ENCODE data around the gene DAZAP1.

Gene DAZAP1

DNA sequence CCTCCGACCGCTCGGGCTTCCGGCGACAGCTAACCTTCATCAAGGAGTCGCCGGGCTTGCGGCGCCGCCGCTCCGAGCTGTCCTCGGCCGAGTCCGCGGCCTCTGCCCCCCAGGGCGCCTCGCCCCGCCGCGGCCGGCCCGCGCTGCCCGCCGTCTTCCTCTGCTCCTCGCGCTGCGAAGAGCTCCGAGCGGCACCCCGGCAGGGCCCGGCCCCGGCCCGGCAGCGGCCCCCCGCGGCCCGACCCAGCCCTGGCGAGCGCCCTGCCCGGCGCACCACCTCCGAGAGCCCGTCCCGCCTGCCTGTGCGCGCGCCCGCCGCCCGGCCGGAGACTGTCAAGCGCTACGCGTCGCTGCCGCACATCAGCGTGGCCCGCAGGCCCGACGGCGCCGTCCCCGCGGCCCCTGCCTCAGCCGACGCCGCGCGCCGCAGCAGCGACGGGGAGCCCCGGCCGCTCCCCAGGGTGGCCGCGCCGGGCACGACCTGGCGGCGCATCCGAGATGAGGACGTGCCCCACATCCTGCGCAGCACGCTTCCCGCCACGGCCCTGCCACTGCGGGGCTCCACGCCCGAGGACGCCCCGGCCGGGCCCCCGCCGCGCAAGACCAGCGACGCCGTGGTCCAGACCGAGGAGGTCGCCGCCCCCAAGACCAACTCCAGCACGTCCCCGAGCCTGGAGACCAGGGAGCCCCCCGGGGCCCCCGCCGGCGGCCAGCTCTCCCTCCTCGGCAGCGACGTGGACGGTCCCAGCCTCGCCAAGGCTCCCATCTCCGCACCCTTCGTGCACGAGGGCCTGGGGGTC is 62.1 kb downstream of the DAZAP1 start:
- TF ChIP-seq, protein P1, sequence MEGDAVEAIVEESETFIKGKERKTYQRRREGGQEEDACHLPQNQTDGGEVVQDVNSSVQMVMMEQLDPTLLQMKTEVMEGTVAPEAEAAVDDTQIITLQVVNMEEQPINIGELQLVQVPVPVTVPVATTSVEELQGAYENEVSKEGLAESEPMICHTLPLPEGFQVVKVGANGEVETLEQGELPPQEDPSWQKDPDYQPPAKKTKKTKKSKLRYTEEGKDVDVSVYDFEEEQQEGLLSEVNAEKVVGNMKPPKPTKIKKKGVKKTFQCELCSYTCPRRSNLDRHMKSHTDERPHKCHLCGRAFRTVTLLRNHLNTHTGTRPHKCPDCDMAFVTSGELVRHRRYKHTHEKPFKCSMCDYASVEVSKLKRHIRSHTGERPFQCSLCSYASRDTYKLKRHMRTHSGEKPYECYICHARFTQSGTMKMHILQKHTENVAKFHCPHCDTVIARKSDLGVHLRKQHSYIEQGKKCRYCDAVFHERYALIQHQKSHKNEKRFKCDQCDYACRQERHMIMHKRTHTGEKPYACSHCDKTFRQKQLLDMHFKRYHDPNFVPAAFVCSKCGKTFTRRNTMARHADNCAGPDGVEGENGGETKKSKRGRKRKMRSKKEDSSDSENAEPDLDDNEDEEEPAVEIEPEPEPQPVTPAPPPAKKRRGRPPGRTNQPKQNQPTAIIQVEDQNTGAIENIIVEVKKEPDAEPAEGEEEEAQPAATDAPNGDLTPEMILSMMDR (conservative IDR thresholded peaks at IDR 0.05; ENCODE audit: control insufficient read depth, insufficient read depth, low read depth, low read length), result no peak
- no peak for DNase-seq (ENCODE audit: low read depth)
- H3K4me3 ChIP-seq (ENCODE audit: control insufficient read depth, low read depth, low read length), result no peak overlapping the region

DNA sequence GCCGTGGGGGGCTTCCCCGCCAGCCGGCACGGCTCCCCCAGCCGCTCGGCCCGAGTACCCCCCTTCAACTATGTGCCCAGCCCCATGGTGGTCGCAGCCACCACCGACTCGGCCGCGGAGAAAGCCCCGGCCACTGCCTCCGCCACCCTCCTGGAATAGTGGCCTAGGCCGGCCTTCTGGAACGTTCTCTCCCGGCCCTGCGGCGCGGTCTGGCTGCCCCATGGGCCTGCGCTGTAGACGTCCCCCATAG is 62.6 kb downstream of the DAZAP1 start:
- TF ChIP-seq, protein P1 (conservative IDR thresholded peaks at IDR 0.05; ENCODE audit: control insufficient read depth, insufficient read depth, low read depth, low read length), result no peak
- DNase-seq (ENCODE audit: low read depth), result no peak
- H3K4me3 ChIP-seq (ENCODE audit: control insufficient read depth, low read depth, low read length), result no peak overlapping the region

DNA sequence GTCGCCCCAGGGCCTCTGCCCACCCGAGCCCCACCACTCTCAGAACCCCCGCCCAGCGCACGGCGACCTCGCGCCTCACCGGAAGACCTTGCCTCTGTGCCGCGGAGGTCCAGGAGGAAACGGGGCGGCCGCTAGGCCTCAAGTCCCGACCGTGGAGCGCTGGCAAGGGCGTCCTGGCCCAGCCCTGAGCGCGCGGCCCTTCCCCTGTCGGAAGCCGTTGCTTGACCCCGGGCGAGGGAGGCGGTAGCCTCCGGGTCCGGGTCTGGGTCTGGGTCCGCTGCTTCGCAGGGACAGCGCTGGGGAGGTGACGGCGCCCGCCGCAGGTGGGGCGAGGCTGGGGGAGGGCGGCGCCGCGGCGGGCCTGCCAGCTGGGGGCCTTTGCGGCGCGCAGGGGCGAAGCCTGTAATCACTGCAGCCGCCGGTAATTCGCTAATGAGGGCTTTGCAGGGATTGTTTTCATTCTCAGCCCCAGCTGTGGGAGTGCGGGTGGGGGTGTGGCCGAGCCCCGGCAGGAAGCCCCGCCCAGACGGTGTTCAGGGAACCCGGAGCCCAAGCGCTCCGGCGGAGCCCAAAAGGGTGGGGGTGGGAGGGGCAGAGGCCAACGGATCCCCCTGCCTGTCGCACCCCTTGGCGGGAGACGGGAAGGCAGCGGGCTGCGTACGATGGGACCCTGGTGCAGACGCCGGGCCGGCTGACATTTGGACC is 63.1 kb downstream of the DAZAP1 start:
- no peak for DNase-seq (ENCODE audit: low read depth)
- TF ChIP-seq, protein P1 (conservative IDR thresholded peaks at IDR 0.05; ENCODE audit: control insufficient read depth, insufficient read depth, low read depth, low read length), result no peak
- no peak overlapping the region for H3K4me3 ChIP-seq (ENCODE audit: control insufficient read depth, low read depth, low read length)

DNA sequence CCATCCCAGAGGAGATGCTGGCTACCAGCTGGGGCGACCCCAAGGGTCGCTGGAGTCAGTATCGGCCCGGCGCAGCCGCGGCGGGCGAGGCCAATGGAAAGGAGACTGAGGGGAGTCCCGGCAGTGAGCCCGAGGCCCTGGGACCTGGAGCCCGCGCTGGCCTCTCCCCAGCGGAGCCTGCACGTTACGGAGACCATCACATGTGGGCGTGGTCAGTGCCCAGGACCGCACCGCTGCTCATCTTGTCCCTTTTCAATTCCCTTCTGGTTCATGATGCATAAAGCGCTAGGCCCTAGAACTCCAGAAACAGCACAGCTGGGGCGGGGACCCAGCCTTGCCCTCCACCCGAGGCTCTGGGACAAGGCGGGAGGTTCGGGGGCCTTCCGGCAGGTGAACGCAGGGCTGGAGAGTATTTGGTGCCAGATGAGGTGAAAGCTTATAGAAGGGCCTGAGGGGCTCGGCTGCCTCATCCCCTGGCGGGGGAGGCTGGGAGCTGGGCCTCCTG is 63.7 kb downstream of the DAZAP1 start:
- DNase-seq (ENCODE audit: low read depth), result no peak
- H3K4me3 ChIP-seq (ENCODE audit: control insufficient read depth, low read depth, low read length), result no peak overlapping the region
- TF ChIP-seq, protein P1 (conservative IDR thresholded peaks at IDR 0.05; ENCODE audit: control insufficient read depth, insufficient read depth, low read depth, low read length), result no peak

DNA sequence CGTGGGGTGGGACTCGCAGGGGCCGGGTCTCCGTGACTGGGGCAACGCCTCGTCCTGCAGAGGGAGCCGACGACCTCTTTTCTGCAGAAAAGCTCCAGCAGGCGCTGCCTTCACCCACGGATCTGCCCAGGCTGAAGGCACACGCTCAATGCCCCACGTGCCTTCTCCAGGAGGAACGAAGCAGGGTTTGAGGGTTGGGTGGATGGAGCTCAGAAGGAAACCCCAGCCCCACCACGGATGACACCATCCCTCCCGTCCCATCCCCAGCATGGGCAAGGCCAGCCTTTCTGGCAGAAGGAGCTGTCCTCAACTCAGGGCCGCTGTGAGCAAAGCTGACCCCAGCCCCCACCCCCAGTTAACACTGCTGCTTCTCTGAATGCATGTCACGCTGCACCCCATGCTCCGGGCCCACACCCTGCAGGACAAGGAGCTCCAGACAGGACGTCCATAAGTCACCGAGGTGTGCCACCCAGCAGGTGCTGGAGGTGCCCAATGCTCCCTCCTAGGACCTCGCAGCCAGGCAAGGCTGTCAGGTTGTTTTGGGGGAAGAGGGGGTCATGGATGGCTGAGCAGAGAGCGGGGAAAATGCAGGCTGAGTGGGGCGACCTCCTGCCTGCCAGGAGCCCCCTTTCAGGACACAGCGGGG is 64.3 kb downstream of the DAZAP1 start:
- H3K4me3 ChIP-seq (ENCODE audit: control insufficient read depth, low read depth, low read length), result no peak overlapping the region
- TF ChIP-seq, protein P1 (conservative IDR thresholded peaks at IDR 0.05; ENCODE audit: control insufficient read depth, insufficient read depth, low read depth, low read length), result peak; percentile 1
- DNase-seq (ENCODE audit: low read depth), result no peak

DNA sequence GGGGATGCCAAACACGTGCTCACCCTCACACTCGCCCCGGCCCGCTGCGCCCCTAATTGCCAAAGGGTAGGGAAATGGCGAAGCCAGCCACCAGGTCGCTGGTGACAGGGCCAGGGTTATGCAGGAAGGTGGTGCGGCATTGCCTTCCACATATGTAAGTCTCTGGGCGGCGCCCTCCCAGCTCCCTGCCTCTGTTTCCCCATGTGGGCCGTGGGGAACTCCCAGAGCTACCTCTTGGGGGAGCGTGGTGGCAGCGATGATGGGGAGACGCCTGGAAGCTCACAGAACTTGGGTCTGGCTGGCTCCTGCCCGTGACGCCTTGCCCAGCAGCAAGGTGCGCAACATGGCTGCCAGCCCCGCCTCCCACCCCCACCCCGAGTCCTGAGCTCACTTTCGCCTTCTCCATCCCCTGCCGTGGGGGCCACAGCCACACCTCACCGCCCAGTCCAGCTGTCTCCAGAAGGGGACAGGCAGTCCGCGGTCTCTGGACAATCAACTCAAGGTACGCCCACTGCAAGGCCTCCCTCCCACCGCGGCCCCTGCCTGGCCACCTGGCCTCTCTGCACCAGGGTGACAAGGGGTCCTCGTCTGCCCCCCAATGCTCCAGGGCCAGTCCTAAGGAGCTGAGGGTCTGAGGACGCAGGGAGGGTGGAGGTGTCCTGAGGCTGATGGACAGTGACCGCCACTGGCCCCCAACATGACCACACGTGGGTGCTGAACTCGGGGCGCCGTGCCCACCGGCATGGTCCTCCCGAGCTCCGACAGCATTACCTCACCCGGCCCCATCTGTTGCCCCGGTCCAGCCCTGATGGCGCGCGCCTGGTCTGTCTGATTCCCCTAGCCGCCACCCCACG is 65.1 kb downstream of the DAZAP1 start:
- TF ChIP-seq, protein P1 (conservative IDR thresholded peaks at IDR 0.05; ENCODE audit: control insufficient read depth, insufficient read depth, low read depth, low read length), result no peak
- no peak overlapping the region for H3K4me3 ChIP-seq (ENCODE audit: control insufficient read depth, low read depth, low read length)
- DNase-seq (ENCODE audit: low read depth), result no peak

Data from fibroblast of mammary gland (primary cell).